HG02938 (cell line): ENCODE measurements around the gene PDE3A.

ENCODE experiments used
- ATAC-seq: cut with Tn5 transposase; IDR thresholded peaks from one replicate; pipeline ENCODE4 v1.9.1; 2021; ENCODE audit warnings: mild to moderate bottlenecking, moderate library complexity; ENCODE audit not compliant: unreplicated experiment

The PDE3A gene

DNA sequence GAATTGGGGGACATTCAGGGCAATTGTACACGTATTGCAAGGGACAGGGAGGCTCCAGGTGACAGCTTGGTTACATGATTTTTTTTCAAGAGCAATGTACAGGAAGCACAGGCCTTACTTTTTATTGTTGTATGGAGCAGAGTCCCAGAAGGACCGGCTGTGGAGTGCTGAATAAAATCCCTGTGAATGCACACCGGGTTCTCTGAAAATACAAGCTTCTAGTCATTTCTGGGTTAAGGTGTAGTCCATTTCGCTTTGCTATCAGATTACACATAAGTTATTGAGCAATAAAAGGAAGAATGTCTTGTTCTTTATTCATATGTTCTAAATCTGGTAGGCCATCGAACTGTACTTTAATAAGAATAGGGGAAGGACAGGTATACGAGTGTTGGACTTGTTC lies 52.2 kb downstream of the PDE3A start:
- no peak for ATAC-seq

DNA sequence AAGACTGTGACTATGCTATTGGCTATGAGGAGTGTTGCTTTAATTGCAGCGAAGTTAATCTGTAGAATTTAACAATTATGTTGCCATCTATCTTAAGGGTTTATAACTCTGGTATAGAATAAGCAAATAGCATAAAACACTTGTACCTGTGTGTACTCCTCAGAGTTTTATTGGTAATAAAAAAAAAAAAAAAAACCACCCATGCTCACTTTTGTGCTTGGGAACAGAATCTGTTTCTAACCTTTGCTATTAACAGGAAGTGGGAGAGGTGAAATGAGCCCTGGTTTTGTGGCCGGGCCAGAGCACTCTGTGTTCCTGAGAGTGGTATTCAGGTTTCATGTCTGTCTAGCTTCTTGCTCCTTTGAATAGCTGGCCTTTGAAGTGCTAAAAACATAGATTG lies 53.1 kb downstream of the PDE3A start:
- no peak for ATAC-seq

DNA sequence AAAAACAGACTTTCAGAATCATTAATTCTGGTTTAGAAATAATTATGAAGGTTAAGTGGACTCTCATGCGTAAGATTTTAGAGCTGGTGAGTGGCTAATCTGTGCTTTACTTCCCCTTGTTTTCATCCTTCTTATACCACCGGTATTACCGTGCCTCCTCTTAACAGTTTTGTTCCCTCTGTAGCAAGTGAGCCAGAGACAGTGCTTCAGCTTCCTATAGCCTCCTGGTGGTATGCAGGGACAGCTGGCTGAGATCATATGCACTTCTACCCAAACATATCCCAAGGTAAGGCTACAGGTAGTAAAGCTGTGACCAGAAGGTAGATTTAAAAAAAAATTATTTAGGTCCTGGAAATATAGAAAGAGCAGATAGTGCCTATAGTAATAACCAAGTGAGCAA lies 55.2 kb downstream of the PDE3A start:
- no peak for ATAC-seq

DNA sequence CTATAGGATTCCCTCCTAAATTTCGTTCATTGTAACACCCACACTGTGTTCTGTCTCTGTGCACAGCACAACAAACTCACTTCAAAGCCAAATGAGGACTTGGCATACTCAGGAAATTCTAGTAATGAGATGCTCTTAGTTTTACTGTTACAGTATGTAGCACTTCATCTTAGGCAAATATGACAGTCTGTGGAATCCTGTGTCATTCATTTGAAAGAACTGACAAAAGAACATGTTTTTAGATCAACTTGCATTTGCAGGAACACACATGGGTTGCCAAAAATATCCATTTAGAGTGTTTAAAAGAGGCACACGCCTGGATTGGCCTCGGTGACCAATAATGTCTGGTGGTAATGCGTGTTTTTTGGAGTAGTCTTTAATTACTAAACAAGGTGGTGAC lies 56.5 kb downstream of the PDE3A start:
- ATAC-seq = no peak

DNA sequence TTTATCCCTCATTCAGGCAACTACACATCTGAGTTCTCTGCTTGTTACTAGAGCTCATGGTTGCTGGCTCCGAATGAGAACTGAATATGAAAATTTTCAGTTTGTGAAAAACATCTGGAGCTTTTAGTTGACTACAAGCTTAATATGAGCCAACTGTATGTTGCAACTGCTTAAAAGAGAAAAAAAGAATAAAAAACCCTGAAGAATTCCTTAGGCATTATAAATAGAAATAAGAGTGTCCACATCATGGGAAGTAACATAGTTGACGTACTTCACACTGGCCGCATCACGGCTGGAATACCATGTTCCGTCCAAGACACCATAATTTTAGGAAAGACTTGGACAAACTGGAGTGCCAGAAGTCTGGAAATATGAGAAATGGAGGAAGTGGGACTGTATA lies 57.9 kb downstream of the PDE3A start:
- ATAC-seq = no peak

DNA sequence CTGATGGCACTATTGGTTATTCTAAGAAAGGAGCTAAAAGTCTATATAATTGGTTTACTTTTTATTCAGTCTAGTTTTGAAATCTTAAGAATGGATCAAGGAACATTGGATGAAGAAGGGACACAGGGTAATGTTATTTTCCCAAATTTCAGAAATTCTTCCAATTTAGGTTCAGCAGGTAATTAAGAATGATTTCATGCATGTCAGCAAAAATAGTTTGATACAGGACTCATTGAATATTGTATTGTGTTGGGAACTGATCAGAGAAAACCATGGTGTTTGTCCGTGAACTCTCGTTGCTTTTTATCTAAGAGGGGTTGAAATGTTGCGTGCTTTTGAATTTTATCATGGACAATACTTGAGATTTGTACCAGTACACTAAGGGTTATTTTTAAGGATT lies 58.6 kb downstream of the PDE3A start:
- no peak for ATAC-seq

DNA sequence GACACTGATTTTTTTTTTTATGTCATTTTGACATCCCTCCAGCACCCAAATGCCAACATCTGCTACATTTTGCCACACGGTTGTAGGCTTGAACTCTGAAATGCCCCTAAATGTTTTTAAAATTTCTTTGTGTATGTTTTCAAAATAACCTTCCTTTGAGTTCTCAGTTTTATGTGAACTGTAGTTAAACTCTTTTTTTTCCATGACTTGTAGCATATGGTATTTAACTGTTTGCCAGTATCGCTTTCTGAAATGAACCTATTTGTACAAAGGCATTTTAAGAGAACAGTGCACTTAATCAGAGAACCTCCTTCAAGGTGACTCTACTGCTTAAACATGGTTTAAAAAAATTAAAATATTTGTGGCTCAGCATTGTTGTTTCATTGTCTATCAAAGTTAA lies 61.5 kb downstream of the PDE3A start:
- no peak for ATAC-seq

DNA sequence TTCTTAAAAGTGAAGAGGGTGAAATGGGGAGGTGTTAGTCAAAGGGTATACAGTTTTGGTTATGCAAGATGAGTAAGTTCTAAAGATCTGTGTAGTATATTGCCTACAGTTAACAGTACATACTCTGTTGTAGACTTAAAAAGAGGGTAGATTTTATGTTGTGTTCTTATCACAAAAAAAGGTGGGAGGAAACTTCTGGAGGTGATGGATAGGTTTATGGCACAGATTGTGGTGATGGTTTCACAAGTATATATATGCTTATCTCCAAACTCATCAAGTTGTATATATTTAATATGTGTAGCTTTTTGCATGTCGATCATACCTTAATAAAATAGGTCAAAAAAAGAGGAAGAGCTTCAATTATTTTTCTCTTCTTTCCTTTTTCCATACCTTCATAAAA lies 64.0 kb downstream of the PDE3A start:
- no peak for ATAC-seq

DNA sequence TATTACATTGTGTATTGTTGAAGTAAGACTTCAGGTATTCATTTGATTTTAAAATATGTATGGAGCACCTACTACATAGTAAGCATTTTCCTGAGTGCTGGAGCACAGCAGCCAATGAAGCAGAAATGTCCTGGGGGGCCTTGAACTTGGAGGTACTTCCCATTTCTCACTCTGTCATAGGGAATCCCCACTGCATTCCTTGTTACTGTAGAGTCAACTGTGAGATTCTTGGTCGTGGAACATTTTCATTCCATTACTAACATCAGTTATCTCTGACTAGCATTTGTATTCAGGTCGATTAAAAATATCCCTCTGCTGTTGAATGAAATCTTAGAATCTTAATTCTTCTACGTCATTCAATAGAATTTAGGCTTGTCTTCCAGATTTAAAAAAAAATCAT lies 66.7 kb downstream of the PDE3A start:
- ATAC-seq = no peak

DNA sequence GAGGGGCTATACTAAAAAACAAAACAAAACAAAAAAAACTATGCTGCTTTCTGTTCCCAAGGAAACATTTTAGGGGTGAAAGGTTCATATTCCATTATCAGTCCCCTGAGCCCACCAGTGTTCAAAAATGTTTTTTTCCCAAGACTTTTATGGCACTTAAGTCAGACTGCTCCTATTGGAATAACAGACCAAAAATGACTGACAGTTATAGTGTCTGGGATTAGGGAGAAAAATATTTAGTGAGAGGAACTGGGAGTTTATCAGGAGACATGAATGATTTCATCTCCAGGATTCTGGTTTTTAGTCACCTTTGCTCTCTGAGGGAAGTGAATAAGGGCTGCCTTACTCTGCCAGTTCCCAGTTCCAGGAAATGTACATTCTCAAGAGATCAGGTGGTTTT lies 68.0 kb downstream of the PDE3A start:
- no peak for ATAC-seq

DNA sequence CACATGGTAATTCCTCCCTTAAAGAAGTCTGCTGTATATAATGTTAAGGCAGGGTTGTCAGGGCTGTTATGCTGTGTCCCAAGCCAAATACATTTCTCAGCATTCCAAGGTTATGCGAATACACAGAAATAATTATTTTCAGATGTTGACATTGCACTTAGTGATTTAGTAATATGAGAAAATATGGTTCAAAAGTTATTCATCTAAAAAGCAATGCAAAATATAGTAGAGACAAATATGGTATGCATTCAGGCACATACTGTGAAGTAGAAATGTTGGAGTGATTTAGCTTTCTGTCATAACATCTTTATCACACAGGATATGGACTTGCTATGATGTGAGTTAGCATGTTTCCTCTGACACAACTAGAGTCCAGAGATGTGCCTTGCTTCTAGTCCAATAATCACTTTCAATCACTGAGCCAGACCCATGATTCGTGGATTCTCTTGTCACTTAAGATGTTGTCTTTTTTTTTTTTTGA lies 70.0 kb downstream of the PDE3A start:
- no peak for ATAC-seq

DNA sequence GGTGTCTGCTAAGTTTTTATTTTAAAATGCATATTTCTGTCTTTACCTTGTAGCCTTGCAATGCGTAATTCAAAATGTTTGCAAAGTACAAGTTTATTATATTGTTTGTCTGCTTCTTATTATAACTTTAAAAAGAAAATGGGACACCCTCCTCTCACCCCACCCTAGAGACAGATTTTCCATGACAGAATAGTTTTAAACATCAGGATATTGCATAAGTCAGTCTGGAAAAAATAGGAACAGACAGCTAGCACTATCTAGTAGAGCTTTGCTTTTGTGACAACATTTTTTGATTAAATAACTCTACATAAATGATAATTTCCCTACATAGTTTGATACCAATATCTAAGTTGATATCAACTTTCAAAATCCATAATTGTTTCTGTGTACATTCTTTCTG lies 71.3 kb downstream of the PDE3A start:
- ATAC-seq = no peak

DNA sequence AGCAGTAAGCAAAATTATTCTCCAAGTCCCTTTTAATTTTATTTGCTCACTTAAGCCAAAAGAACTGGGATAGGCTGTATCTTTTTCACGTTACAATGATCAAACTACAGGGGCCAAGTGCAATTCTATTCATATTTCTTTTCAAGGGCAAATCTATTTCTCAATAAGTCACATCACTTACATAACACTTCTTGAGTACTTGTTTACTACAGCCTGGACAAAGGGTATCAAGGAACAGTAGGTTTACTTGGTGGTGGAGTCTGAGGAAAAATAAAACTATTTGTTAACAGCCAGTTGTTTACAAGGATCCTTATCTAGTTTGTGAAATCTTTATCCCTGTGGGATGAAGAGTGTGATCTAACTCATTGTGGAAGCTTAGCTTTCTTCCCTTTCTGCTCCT lies 72.1 kb downstream of the PDE3A start:
- no peak for ATAC-seq

DNA sequence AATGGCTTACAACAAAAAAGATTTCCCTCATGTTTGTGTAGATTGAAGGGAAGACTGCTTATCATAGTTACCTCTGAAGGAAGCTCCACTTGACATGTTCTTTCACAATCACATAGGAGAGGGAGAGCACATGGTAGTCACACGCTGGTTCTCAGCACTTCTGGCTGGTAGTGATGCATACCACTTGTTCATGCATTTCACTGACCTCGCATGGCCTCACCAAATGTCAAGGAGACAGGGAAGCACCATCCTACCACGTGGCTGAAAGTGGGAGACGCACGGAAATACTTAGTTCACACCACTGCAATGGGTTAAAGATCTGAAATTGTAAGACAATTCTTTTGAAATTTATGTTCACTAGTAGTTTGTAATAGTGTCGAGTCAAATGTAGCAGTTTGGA lies 74.0 kb downstream of the PDE3A start:
- ATAC-seq = no peak

DNA sequence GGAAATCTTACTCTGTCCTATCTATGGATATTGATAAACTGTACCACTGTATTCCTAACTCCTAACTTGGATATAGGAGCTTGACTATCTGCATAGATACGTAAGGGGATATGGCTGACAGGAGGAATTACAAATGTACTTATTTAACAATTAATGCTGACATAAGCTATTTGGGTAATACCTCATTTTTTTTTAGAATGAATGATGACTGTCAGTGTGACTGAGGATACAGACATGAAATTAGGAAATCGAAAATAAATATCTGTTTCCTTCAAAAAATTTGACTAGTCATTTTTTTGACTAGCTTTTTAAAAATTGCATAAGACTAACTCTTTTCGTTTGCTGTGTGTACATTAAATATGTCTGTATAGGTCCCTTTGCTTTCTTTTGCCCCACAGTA lies 74.9 kb downstream of the PDE3A start:
- ATAC-seq = no peak

DNA sequence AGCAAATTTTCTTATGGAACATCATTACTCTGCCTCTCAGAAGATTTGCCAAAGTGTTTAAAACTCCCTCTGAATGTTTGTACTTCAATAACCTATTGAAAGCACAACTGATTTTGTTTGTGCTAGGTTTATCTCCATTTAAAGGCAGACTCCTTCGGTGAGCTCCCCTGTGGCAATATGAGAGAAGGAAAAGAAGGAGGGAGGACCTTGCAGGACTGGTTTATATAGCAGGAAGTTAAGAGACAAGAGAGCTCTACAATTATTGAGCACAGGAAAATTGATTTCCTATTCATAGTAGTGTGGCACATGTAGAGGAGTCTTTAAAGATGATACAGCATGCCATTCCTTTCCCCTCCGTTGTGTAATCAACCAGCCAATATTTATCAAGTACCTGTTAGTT lies 75.5 kb downstream of the PDE3A start:
- ATAC-seq = no peak

DNA sequence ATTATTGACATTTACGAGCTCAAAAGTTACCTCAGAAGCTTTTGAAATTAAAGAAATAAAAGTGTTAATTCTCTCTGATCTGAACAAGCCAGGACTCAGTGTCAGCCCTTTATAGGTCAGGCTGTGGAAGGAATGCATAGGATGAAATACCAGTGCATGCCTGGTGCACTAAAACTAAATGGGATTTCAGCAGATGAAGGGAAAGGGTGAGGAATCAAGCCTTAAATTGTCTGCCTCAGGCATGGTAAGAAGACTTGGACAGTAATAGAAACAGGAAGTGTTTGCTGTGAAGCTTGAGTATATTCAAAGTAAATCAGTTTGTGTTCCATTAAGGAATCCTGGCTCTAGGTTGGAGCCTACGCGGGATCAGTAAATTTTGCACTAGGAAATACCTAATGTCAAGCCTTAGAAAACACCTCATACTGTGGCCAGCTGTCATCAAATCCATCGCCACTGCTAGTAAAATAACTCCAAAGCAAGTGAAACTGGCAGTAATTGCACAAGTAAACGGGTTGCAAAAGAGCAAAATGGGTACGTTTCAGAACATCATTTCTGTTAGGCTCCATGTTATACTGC lies 76.3 kb downstream of the PDE3A start:
- no peak for ATAC-seq

DNA sequence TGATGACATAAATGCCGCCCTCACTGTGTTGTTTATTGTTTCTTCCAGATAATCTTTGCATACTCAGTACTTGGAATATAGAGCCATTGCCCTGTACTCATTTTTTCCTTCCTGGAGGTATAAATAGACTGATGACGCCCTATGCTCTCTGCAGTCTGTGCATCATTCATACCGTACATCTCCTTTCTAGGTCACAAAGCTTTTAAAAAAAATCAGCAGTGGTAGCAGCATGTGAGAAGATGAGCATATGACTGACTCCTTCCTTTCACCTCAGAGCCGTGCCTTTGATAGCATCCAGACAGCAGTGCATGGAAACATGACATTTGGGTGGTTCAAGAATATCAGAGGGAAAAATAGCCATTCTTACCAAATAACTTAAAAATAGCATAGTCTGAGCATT lies 77.3 kb downstream of the PDE3A start:
- ATAC-seq = no peak

DNA sequence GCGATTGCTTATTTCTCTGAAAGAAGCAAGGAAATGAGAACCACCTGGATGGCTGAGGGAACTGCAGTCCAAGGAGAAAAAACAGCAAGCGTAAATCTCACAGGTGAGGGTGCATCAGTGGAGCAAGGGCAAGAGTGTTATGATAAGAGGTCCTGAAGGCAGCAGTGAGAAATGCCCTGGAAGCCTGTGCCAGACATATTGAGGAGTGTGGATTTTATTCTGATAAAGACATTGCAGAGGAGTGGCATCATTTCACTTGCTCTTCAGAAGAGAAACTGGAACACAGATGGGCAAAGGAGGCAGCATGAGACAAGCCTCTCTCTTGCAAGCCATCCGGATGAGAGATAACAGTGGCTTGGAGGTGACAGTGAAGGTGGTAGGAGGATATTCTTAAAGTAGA lies 78.5 kb downstream of the PDE3A start:
- no peak for ATAC-seq

DNA sequence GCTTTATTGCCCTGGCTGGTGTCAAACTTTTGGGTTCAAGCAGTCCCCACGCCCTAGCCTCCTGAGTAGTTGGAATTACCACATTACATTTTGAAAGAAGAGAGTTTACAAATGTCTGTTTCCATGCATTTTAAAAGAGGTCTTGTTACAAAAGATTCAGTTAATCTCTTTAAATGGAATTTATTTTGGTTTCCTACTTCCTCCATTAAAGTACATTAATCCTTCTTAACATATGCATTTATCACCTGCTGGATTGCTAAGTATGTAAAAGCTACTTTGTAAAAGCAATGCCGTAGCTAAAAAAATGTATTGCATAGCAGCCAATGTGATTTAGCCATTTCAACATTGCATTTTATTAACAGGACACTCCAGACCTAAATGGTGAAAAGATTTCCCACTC lies 80.4 kb downstream of the PDE3A start:
- ATAC-seq = no peak

DNA sequence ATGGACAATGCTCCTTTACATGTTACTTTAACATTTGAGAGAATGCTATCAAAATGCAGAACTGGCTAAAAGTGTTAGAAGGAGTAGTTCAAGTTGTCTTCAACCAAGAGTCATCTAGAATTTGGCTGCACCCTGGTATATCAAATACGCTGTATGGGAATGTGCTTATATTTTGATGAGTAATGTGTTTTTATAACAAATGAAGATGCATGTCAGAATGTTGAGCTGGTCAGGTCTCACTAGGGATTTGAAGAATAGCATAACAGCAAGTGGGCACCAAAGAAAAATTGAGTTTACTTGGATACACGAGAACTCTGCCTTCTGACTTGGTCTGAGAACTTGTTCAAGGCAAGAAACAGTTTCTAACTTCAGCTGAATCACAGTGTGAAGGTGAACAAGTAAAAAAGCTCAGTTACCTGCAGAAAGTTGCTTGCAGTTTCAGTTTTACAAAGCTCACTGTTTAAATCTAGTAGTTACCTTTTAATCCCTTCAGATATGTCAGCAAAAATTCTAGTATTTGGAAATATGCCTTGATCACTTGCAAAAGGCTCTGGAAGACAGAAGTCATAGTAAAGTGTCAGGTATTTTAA lies 82.3 kb downstream of the PDE3A start:
- no peak for ATAC-seq

DNA sequence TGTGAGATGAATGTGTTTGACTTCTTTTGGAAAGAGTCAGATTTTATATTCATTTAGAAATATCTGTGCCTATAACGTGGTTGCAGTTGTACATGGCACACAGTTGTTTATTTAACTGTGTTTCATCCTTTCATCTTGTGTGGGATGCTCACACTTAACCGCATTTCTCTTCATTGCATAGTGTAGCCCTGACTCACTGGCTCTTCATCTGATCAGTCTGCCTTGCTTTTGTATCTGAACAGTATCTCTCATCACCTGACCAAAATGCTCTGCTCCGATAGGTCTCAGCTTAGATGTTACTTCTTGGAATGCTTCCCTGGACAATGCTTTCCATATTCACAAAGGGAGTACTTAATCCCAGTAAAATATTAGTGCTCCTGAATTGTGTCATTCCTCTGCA lies 83.4 kb downstream of the PDE3A start:
- ATAC-seq = no peak

DNA sequence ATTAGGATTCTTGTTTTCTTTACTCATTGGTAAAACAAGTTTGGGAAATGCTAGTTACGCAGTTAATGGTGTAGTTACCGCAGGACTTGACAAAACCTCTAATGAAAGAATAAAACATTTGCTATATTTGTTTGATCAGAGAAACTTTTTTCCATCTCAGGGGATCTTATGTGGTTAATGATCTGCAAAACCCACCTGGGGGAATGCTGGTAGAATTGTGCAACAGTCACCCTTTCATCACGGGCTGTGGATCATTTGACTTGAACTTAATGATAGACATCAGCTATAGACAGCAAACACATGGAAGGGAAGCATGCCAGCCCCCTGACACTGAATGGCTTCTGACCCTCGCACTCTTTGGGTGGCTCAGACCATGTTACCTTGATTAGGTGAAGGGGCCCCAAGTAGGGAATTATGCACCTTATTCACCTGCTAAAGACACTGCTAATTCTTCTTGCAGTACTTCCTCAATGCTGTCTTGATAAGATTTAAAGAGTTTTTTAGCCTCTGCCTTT lies 84.2 kb downstream of the PDE3A start:
- ATAC-seq = no peak
